Measurements from ENCODE around the gene CELA3B. TPM values are rescaled to one million over a fixed set of nuclear protein-coding genes. Genes with fewer than 3 reads are reported as not detected.
"Not testable (repeated sequence)": the region's sequence is repeated elsewhere in the genome, so short reads cannot be mapped to it uniquely, and the experiment has no call there.

Gene CELA3B
- total and polyA plus RNA-seq, 2 of the 8 experiments (the other 6 are each of a cell fraction or from before 2014, with no cell fraction given): not detected

- H2AFZ ChIP-seq (ENCODE audit: low read length); CTCF ChIA-PET (ENCODE audit: partially characterized antibody): not testable (repeated sequence)
- 86% methylated on average over 6 of the region's 9 CpGs; no CpG with 5 or more reads in 1 of the 2 experiments for WGBS, 2 experiments (ENCODE audit: extremely low coverage in 1 of 2, insufficient coverage in 1 of 2, insufficient read length in 1 of 2, insufficient replicate concordance in 2 of 2, low coverage in 1 of 2, low lambda C conversion rate in 2 of 2, missing lambda C conversion rate in 1 of 2)
Measured at GRCh38 chr1:21975296-21975695, 1.5 kb upstream of the CELA3B start.

More at GRCh38 chr1:21975296-21975695, 1.5 kb upstream of the CELA3B start:
- H3K4ac ChIP-seq (replicated peaks; ENCODE audit: insufficient read length, low read depth, low read length); H3K56ac ChIP-seq (replicated peaks; ENCODE audit: insufficient read length, low read depth, low read length); H3K23ac ChIP-seq (ENCODE audit: insufficient read length); H3K79me1 ChIP-seq (ENCODE audit: low read depth, low read length); H2BK12ac ChIP-seq (ENCODE audit: low read depth, low read length); FAIRE-seq; H3K79me2 ChIP-seq (ENCODE audit: control insufficient read depth in 1 of 2, insufficient read depth in 2 of 2, low read length in 2 of 2); H3K9ac ChIP-seq (replicated peaks in 1 of 4; ENCODE audit: extremely low read depth in 1 of 4, low read depth in 3 of 4, low read length in 3 of 4); H4K5ac ChIP-seq (ENCODE audit: insufficient read length, low read depth, low read length); POLR2A ChIA-PET (ENCODE audit: partially characterized antibody); H2BK20ac ChIP-seq (ENCODE audit: low read length); H3K23me2 ChIP-seq (ENCODE audit: low read depth, low read length); H3K4me2 ChIP-seq (ENCODE audit: insufficient read depth in 1 of 2, low read depth in 2 of 2, low read length in 2 of 2); H3K18ac ChIP-seq (ENCODE audit: extremely low read depth, low read length); H3K27me3 ChIP-seq (replicated peaks in 1 of 4; ENCODE audit: control insufficient read depth in 3 of 4, extremely low read depth in 1 of 4, insufficient read depth in 3 of 4, low read length in 3 of 4); H2AK5ac ChIP-seq (ENCODE audit: low read depth, low read length); H2BK120ac ChIP-seq (replicated peaks; ENCODE audit: low read depth, low read length); H2BK5ac ChIP-seq (ENCODE audit: low read depth, low read length); H3K36me3 ChIP-seq (ENCODE audit: control insufficient read depth in 2 of 4, insufficient read depth in 4 of 4, low read length in 3 of 4); H3K14ac ChIP-seq (ENCODE audit: insufficient read length); H4K20me1 ChIP-seq (replicated peaks in 1 of 2; ENCODE audit: control insufficient read depth in 1 of 2, insufficient read depth in 2 of 2, low read length in 2 of 2); H4K91ac ChIP-seq (replicated peaks; ENCODE audit: insufficient read length, low read length); DNase-seq (ENCODE audit: low read depth in 1 of 2, low spot score in 2 of 2); H3K27ac ChIP-seq (ENCODE audit: low read depth, low read length); H3K4me1 ChIP-seq (replicated peaks in 1 of 4; ENCODE audit: control insufficient read depth in 3 of 4, insufficient read depth in 4 of 4, low read length in 3 of 4); H3K4me3 ChIP-seq (ENCODE audit: extremely low read depth in 1 of 4, insufficient read depth in 2 of 4, low read depth in 3 of 4, low read length in 4 of 4); H3K9me3 ChIP-seq (ENCODE audit: insufficient read depth in 2 of 2, low read depth in 1 of 2, low read length in 1 of 2); H4K8ac ChIP-seq (ENCODE audit: extremely low read depth, insufficient read depth, low read length): not testable (repeated sequence)
- H2BK15ac ChIP-seq (ENCODE audit: low read length): peak overlapping the region; percentile 29; the same call in 1 of the 2 replicates
- TF ChIP-seq E2F6 (IDR thresholded peaks at IDR 0.05): 0 out of 2 replicates have a peak, but pooled peaks have one; percentile 16

Measured in H1 (cell line).